ENCODE data around the gene CNTN4. TPM values are rescaled to one million over a fixed set of nuclear protein-coding genes. Genes with fewer than 3 reads are reported as not detected.

CNTN4 gene
- total RNA-seq, 1 donor from 2014 or later: 48.3 TPM

GRCh38 chr3:2568156-2568555 is 469.5 kb downstream of the CNTN4 start:
- no peak for DNase-seq (ENCODE audit: extremely low spot score, unreplicated experiment)
- no peaks in the 10 kb centered on the region for H3K4me1 Mint-ChIP-seq (ENCODE audit: unreplicated experiment)
- H3K9me3 Mint-ChIP-seq (ENCODE audit: unreplicated experiment): peaks cover 25% of the 10 kb centered on the region
- TF ChIP-seq CTCF (IDR thresholded peaks at IDR 0.05): no peak
- H3K36me3 Mint-ChIP-seq (ENCODE audit: unreplicated experiment): no peaks in the 10 kb centered on the region
- no peak overlapping the region for H3K27ac Mint-ChIP-seq (ENCODE audit: unreplicated experiment)
- H3K4me3 Mint-ChIP-seq (ENCODE audit: unreplicated experiment): no peak overlapping the region
- H3K27me3 Mint-ChIP-seq (ENCODE audit: unreplicated experiment): no peaks in the 10 kb centered on the region

- Mint-ChIP-seq H3K4me1 (ENCODE audit: unreplicated experiment) (no peaks in the 10 kb centered on the region), H3K4me3 (ENCODE audit: unreplicated experiment) (no peak overlapping the region), H3K36me3 (ENCODE audit: unreplicated experiment) (no peaks in the 10 kb centered on the region), H3K27ac (ENCODE audit: unreplicated experiment) (no peak overlapping the region), H3K9me3 (ENCODE audit: unreplicated experiment) (peaks cover 27% of the 10 kb centered on the region), H3K27me3 (ENCODE audit: unreplicated experiment) (no peaks in the 10 kb centered on the region)
- no peak for DNase-seq (ENCODE audit: extremely low spot score, unreplicated experiment)
- TF ChIP-seq CTCF (IDR thresholded peaks at IDR 0.05): no peak
Observed at GRCh38 chr3:2568929-2569328, 470.3 kb downstream of the CNTN4 start.

GRCh38 chr3:2577571-2577970 is 478.9 kb downstream of the CNTN4 start:
- no peaks in the 10 kb centered on the region for H3K4me1 Mint-ChIP-seq (ENCODE audit: unreplicated experiment)
- no peak overlapping the region for H3K27ac Mint-ChIP-seq (ENCODE audit: unreplicated experiment)

GRCh38 chr3:2578560-2578959 is 479.9 kb downstream of the CNTN4 start:
- H3K9me3 Mint-ChIP-seq (ENCODE audit: unreplicated experiment): peaks cover 30% of the 10 kb centered on the region
- no peak overlapping the region for H3K27ac Mint-ChIP-seq (ENCODE audit: unreplicated experiment)
- no peaks in the 10 kb centered on the region for H3K36me3 Mint-ChIP-seq (ENCODE audit: unreplicated experiment)

More at GRCh38 chr3:2577571-2577970, 478.9 kb downstream of the CNTN4 start:
- no peak overlapping the region for H3K4me3 Mint-ChIP-seq (ENCODE audit: unreplicated experiment)
- DNase-seq (ENCODE audit: extremely low spot score, unreplicated experiment): no peak
- H3K36me3 Mint-ChIP-seq (ENCODE audit: unreplicated experiment): no peaks in the 10 kb centered on the region
- H3K9me3 Mint-ChIP-seq (ENCODE audit: unreplicated experiment): peaks cover 30% of the 10 kb centered on the region
- no peak for TF ChIP-seq CTCF (IDR thresholded peaks at IDR 0.05)
- H3K27me3 Mint-ChIP-seq (ENCODE audit: unreplicated experiment): no peaks in the 10 kb centered on the region

GRCh38 chr3:2579206-2579605 is 480.5 kb downstream of the CNTN4 start:
- Mint-ChIP-seq H3K4me3 (ENCODE audit: unreplicated experiment) (no peak overlapping the region), H3K9me3 (ENCODE audit: unreplicated experiment) (peaks cover 30% of the 10 kb centered on the region), H3K27me3 (ENCODE audit: unreplicated experiment) (no peaks in the 10 kb centered on the region), H3K4me1 (ENCODE audit: unreplicated experiment) (no peaks in the 10 kb centered on the region), H3K36me3 (ENCODE audit: unreplicated experiment) (no peaks in the 10 kb centered on the region), H3K27ac (ENCODE audit: unreplicated experiment) (no peak overlapping the region)
- no peak for TF ChIP-seq CTCF (IDR thresholded peaks at IDR 0.05)
- DNase-seq (ENCODE audit: extremely low spot score, unreplicated experiment): no peak

More at GRCh38 chr3:2578560-2578959, 479.9 kb downstream of the CNTN4 start:
- TF ChIP-seq CTCF (IDR thresholded peaks at IDR 0.05): no peak
- Mint-ChIP-seq H3K4me1 (ENCODE audit: unreplicated experiment) (no peaks in the 10 kb centered on the region), H3K27me3 (ENCODE audit: unreplicated experiment) (no peaks in the 10 kb centered on the region), H3K4me3 (ENCODE audit: unreplicated experiment) (no peak overlapping the region)
- no peak for DNase-seq (ENCODE audit: extremely low spot score, unreplicated experiment)

Measured in osteocyte (in vitro differentiated cells).